ENCODE data around the gene FOXJ1. TPM values are rescaled to one million over a fixed set of nuclear protein-coding genes. Genes with fewer than 3 reads are reported as not detected.

Gene FOXJ1
- polyA plus RNA-seq, 1 of the 3 experiments (the other 2 are of a cell fraction), result not detected

GRCh38 chr17:76090517-76091129, 50.4 kb downstream of the FOXJ1 start:
- TF ChIP-seq TEAD4 (IDR thresholded peaks at IDR 0.05; ENCODE audit: borderline replicate concordance, insufficient read depth) (no peak), USF1 (IDR thresholded peaks at IDR 0.05; ENCODE audit: borderline replicate concordance, low read depth) (no peak), ZBTB33 (IDR thresholded peaks at IDR 0.05; ENCODE audit: borderline replicate concordance, low read depth) (no peak), EP300 (IDR thresholded peaks at IDR 0.05; ENCODE audit: borderline replicate concordance in 1 of 2, low read depth in 1 of 2, low read length in 1 of 2) (no peak), NFIC (IDR thresholded peaks at IDR 0.05; ENCODE audit: borderline replicate concordance) (no peak), FOXM1 (IDR thresholded peaks at IDR 0.05; ENCODE audit: low read depth) (no peak), SMC3 (IDR thresholded peaks at IDR 0.05; ENCODE audit: low read depth, low read length) (no peak), GABPA (IDR thresholded peaks at IDR 0.05; ENCODE audit: low read depth) (no peak), TAF1 (IDR thresholded peaks at IDR 0.05; ENCODE audit: borderline replicate concordance, low read depth, low read length) (no peak)
- Histone ChIP-seq H3K9ac (no peak overlapping the region), H3K9me2 (no peaks in the 10 kb centered on the region), H3K27ac (ENCODE audit: low read depth in 2 of 2, low read length in 1 of 2) (no peak overlapping the region), H4K20me1 (ENCODE audit: insufficient read depth) (no peaks in the 10 kb centered on the region), H3K4me1 (ENCODE audit: control insufficient read depth in 1 of 2, insufficient read depth in 2 of 2, low read depth in 1 of 2, low read length in 1 of 2) (no peaks in the 10 kb centered on the region), H3K36me3 (replicated peaks in 1 of 2; ENCODE audit: control insufficient read depth in 1 of 2, insufficient read depth in 2 of 2, low read length in 1 of 2) (peaks cover 44 to 90% of the 10 kb centered on the region in 2 experiments), H3F3A (replicated peaks; ENCODE audit: insufficient read depth) (no peaks in the 10 kb centered on the region), H3K9me3 (no peaks in the 10 kb centered on the region), H3K4me2 (no peak overlapping the region), H3K4me3 (ENCODE audit: low read depth in 2 of 2, low read length in 1 of 2) (no peak overlapping the region), H3K27me3 (ENCODE audit: insufficient read depth) (no peaks in the 10 kb centered on the region), H2AFZ (ENCODE audit: low read depth) (no peak overlapping the region), H3K79me2 (ENCODE audit: insufficient read depth) (no peaks in the 10 kb centered on the region; the same call in 1 of the 2 replicates)
- 92% methylated on average over 11 of the region's 17 CpGs for WGBS (ENCODE audit: low lambda C conversion rate)
- no peak for DNase-seq
- ChIA-PET POLR2A (interaction anchor here (1.2 to 3.9 kb wide), 2 partner anchors 10 to 12 kb away, joined by 4 to 20 read pairs; partner anchors contain the start of genes EXOC7 and ZACN), CTCF (interaction anchor here (0.6 to 3.2 kb wide), 5 partner anchors 11 to 185 kb away, joined by 3 to 10 read pairs (median 4); partner anchors contain the start of gene ZACN)

- DNase-seq, result peak; percentile 22
- ChIA-PET POLR2A (interaction anchor here (1.2 to 1.4 kb wide), 2 partner anchors 10 to 13 kb away, joined by 4 to 8 read pairs; partner anchors contain the start of gene EXOC7), CTCF (interaction anchor here (1.3 to 3.2 kb wide), 5 partner anchors 10 to 185 kb away, joined by 3 to 10 read pairs (median 4); partner anchors contain the start of genes MRPL38 and ZACN)
- H3K79me2 ChIP-seq (ENCODE audit: insufficient read depth), result no peaks in the 10 kb centered on the region; the same call in 1 of the 2 replicates
- H3K27ac ChIP-seq (ENCODE audit: low read depth in 2 of 2, low read length in 1 of 2), result no peak overlapping the region
- no peak overlapping the region for H3K4me2 ChIP-seq
- no peaks in the 10 kb centered on the region for H3K4me1 ChIP-seq (ENCODE audit: control insufficient read depth in 1 of 2, insufficient read depth in 2 of 2, low read depth in 1 of 2, low read length in 1 of 2)
- TF ChIP-seq ELF1 (IDR thresholded peaks at IDR 0.05), result no peak
- TF ChIP-seq NRF1 (IDR thresholded peaks at IDR 0.05; ENCODE audit: low read depth, low read length), result no peak
- TF ChIP-seq FOXM1 (IDR thresholded peaks at IDR 0.05; ENCODE audit: low read depth), result no peak
- TF ChIP-seq TEAD4 (IDR thresholded peaks at IDR 0.05; ENCODE audit: borderline replicate concordance, insufficient read depth), result no peak
- no peak for TF ChIP-seq SIN3A (IDR thresholded peaks at IDR 0.05; ENCODE audit: borderline replicate concordance, low read depth, low read length)
- no peak for TF ChIP-seq RCOR1 (IDR thresholded peaks at IDR 0.05; ENCODE audit: low read length)
- no peak for TF ChIP-seq USF1 (IDR thresholded peaks at IDR 0.05; ENCODE audit: borderline replicate concordance, low read depth)
- peaks cover 38 to 93% of the 10 kb centered on the region in 2 experiments for H3K36me3 ChIP-seq (replicated peaks in 1 of 2; ENCODE audit: control insufficient read depth in 1 of 2, insufficient read depth in 2 of 2, low read length in 1 of 2)
- H3K9me2 ChIP-seq, result no peaks in the 10 kb centered on the region
- no peaks in the 10 kb centered on the region for H3K9me3 ChIP-seq
- no peak overlapping the region for H2AFZ ChIP-seq (ENCODE audit: low read depth)
- whole genome bisulfite sequencing (ENCODE audit: low lambda C conversion rate), result 93% methylated on average over 21 of the region's 32 CpGs
- H4K20me1 ChIP-seq (ENCODE audit: insufficient read depth), result no peaks in the 10 kb centered on the region
- H3K27me3 ChIP-seq (ENCODE audit: insufficient read depth), result no peaks in the 10 kb centered on the region
- H3F3A ChIP-seq (replicated peaks; ENCODE audit: insufficient read depth), result no peaks in the 10 kb centered on the region
- H3K4me3 ChIP-seq (ENCODE audit: low read depth in 2 of 2, low read length in 1 of 2), result no peak overlapping the region
- H3K9ac ChIP-seq, result no peak overlapping the region
Measured at GRCh38 chr17:76089680-76090516, 51.1 kb downstream of the FOXJ1 start.
